Measurements from ENCODE around the gene CIROP.

DNA sequence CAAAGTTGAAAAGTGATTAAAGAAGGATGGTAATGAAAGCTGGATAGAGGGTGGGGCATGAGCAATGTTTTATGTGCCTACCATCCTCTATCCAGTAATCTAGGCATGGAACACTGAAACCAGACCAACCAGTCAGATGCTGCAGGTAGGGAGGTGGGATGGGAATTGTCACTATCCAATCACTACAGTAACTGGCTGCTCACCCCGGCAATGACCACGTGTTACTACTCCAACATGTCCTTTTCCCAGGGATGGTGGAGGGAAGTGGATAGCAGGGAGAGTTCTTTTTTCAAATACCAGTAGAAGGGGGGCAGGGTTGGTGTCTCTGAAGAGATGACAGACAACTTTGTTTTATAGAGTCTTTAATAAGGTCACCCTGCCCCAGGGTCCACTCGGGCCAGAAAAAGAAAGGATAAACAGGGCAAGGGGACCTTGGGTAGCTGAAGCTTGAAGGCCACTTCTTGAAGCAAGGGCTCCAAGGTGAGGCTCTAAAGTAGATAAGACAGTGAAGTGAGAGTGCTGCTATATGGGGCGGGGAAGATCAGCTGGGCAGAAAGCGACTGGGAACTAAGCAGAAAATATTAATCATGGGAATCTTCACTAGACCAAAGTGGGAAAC, 32.8 kb downstream of the CIROP start:
- TF ChIP-seq, protein P1, sequence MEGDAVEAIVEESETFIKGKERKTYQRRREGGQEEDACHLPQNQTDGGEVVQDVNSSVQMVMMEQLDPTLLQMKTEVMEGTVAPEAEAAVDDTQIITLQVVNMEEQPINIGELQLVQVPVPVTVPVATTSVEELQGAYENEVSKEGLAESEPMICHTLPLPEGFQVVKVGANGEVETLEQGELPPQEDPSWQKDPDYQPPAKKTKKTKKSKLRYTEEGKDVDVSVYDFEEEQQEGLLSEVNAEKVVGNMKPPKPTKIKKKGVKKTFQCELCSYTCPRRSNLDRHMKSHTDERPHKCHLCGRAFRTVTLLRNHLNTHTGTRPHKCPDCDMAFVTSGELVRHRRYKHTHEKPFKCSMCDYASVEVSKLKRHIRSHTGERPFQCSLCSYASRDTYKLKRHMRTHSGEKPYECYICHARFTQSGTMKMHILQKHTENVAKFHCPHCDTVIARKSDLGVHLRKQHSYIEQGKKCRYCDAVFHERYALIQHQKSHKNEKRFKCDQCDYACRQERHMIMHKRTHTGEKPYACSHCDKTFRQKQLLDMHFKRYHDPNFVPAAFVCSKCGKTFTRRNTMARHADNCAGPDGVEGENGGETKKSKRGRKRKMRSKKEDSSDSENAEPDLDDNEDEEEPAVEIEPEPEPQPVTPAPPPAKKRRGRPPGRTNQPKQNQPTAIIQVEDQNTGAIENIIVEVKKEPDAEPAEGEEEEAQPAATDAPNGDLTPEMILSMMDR (IDR thresholded peaks at IDR 0.05; ENCODE audit: low read depth, low read length, poor library complexity, severe bottlenecking) = no peak
- TF ChIP-seq EZH2phosphoT487 (IDR thresholded peaks at IDR 0.05; ENCODE audit: borderline replicate concordance, low read length) = no peak
